GM19397 (cell line): Measurements from ENCODE around the gene ATP13A3.

Experiments used
- ATAC-seq: cut with Tn5 transposase; IDR thresholded peaks from one replicate; pipeline ENCODE4 v1.9.1; 2021; ENCODE audit warnings: mild to moderate bottlenecking, moderate library complexity; ENCODE audit not compliant: unreplicated experiment

The ATP13A3 gene

GRCh38 chr3:194396539-194396858 is 90.3 kb downstream of the ATP13A3 start:
- no peak for ATAC-seq

- no peak for ATAC-seq
These were observed 90.8 kb downstream of the ATP13A3 start for GRCh38 chr3:194395778-194396538.

- ATAC-seq: no peak
These were observed 91.6 kb downstream of the ATP13A3 start for GRCh38 chr3:194395212-194395611.

- no peak for ATAC-seq
These were observed 94.2 kb downstream of the ATP13A3 start for GRCh38 chr3:194392576-194392975.

- no peak for ATAC-seq
These were observed 96.0 kb downstream of the ATP13A3 start for GRCh38 chr3:194390835-194391234.

- ATAC-seq: no peak
These were observed 97.5 kb downstream of the ATP13A3 start for GRCh38 chr3:194389269-194389668.

- no peak for ATAC-seq
These were observed 98.8 kb downstream of the ATP13A3 start for GRCh38 chr3:194387926-194388418.

GRCh38 chr3:194387276-194387675 is 99.5 kb downstream of the ATP13A3 start:
- no peak for ATAC-seq

GRCh38 chr3:194386648-194387047 is 100.2 kb downstream of the ATP13A3 start:
- no peak for ATAC-seq

GRCh38 chr3:194386066-194386465 is 100.7 kb downstream of the ATP13A3 start:
- no peak for ATAC-seq

GRCh38 chr3:194384569-194385001 is 102.2 kb downstream of the ATP13A3 start:
- no peak for ATAC-seq

- no peak for ATAC-seq
These were observed 102.6 kb downstream of the ATP13A3 start for GRCh38 chr3:194384156-194384555.

GRCh38 chr3:194383276-194383940 is 103.4 kb downstream of the ATP13A3 start:
- ATAC-seq: no peak

- ATAC-seq: no peak
These were observed 103.9 kb downstream of the ATP13A3 start for GRCh38 chr3:194382892-194383223.

- ATAC-seq: no peak
These were observed 104.5 kb downstream of the ATP13A3 start for GRCh38 chr3:194382196-194382891.

- no peak for ATAC-seq
These were observed 105.3 kb downstream of the ATP13A3 start for GRCh38 chr3:194381460-194381875.

- no peak for ATAC-seq
These were observed 106.5 kb downstream of the ATP13A3 start for GRCh38 chr3:194380326-194380725.

- ATAC-seq: no peak
These were observed 107.2 kb downstream of the ATP13A3 start for GRCh38 chr3:194379651-194380050.

- ATAC-seq: no peak
These were observed 107.6 kb downstream of the ATP13A3 start for GRCh38 chr3:194379231-194379630.

- ATAC-seq: no peak
These were observed 109.1 kb downstream of the ATP13A3 start for GRCh38 chr3:194377708-194378107.

- no peak for ATAC-seq
These were observed 110.6 kb downstream of the ATP13A3 start for GRCh38 chr3:194376241-194376560.
